ENCODE data around the gene ZNF827.

Gene ZNF827

GRCh38 chr4:145939856-145940255, 1.2 kb upstream of the ZNF827 start:
- ATAC-seq: peak; percentile 8

GRCh38 chr4:145939441-145939750, 773 bp upstream of the ZNF827 start:
- TF ChIP-seq ZFP30 (CRISPR knock-in tag; IDR thresholded peaks at IDR 0.05) (no peak), RARB (CRISPR knock-in tag; IDR thresholded peaks at IDR 0.05) (no peak; the same call in 1 of the 2 replicates), ESRRG (CRISPR knock-in tag; IDR thresholded peaks at IDR 0.05) (no peak), OSR1 (CRISPR knock-in tag; IDR thresholded peaks at IDR 0.05) (no peak), POU6F1 (CRISPR knock-in tag; IDR thresholded peaks at IDR 0.05; ENCODE audit: borderline replicate concordance, low read depth) (no peak), ARNTL (CRISPR knock-in tag; IDR thresholded peaks at IDR 0.05; ENCODE audit: borderline replicate concordance, low read depth) (no peak), ZC3H10 (CRISPR knock-in tag; IDR thresholded peaks at IDR 0.05) (no peak), BACH2 (CRISPR knock-in tag; IDR thresholded peaks at IDR 0.05; ENCODE audit: borderline replicate concordance) (no peak), TSHZ2 (CRISPR knock-in tag; IDR thresholded peaks at IDR 0.05) (no peak), CSRNP3 (CRISPR knock-in tag; IDR thresholded peaks at IDR 0.05) (no peak), ZNF70 (CRISPR knock-in tag; IDR thresholded peaks at IDR 0.05) (no peak), GLIS3 (CRISPR knock-in tag; IDR thresholded peaks at IDR 0.05) (no peak), TOX (CRISPR knock-in tag; IDR thresholded peaks at IDR 0.05; ENCODE audit: borderline replicate concordance) (no peak), PATZ1 (CRISPR knock-in tag; IDR thresholded peaks at IDR 0.05; ENCODE audit: borderline replicate concordance) (no peak), ZNF8 (CRISPR knock-in tag; IDR thresholded peaks at IDR 0.05) (no peak), PPARA (CRISPR knock-in tag; IDR thresholded peaks at IDR 0.05; ENCODE audit: borderline replicate concordance) (no peak), TCF4 (CRISPR knock-in tag; IDR thresholded peaks at IDR 0.05; ENCODE audit: borderline replicate concordance) (no peak), ZNF565 (CRISPR knock-in tag; conservative IDR thresholded peaks at IDR 0.05; ENCODE audit: low read depth) (no peak)
- peak; percentile 16 for ATAC-seq

More at GRCh38 chr4:145939856-145940255, 1.2 kb upstream of the ZNF827 start:
- TF ChIP-seq ZNF8 (CRISPR knock-in tag; IDR thresholded peaks at IDR 0.05) (no peak), PPARA (CRISPR knock-in tag; IDR thresholded peaks at IDR 0.05; ENCODE audit: borderline replicate concordance) (no peak), ISL1 (CRISPR knock-in tag; IDR thresholded peaks at IDR 0.05) (peak; percentile 76), ZNF70 (CRISPR knock-in tag; IDR thresholded peaks at IDR 0.05) (no peak), OSR1 (CRISPR knock-in tag; IDR thresholded peaks at IDR 0.05) (no peak)

GRCh38 chr4:145937971-145938611, 532 bp downstream of the ZNF827 start:
- peak; percentile 14 for ATAC-seq
- TF ChIP-seq ZFP30 (CRISPR knock-in tag; IDR thresholded peaks at IDR 0.05): no peak
- peak; percentile 52; the same call in 1 of the 2 replicates for TF ChIP-seq PATZ1 (CRISPR knock-in tag; IDR thresholded peaks at IDR 0.05; ENCODE audit: borderline replicate concordance)
- no peak for TF ChIP-seq ISL1 (CRISPR knock-in tag; IDR thresholded peaks at IDR 0.05)
- 0 out of 2 replicates have a peak, but pooled peaks have one; percentile 31 for TF ChIP-seq ZNF70 (CRISPR knock-in tag; IDR thresholded peaks at IDR 0.05)
